Kasumi-1 (cell line): ENCODE data around the gene SGCG.

ENCODE experiments used
- DNase-seq, 2 experiments: peaks; one replicate each; lab custom pipeline; 2025; lab: John Stamatoyannopoulos, UW

The SGCG gene

GRCh38 chr13:23330356-23330755 lies 149.6 kb downstream of the SGCG start:
- DNase-seq = no peak

- DNase-seq = no peak
Measured at GRCh38 chr13:23339225-23339624, 158.4 kb downstream of the SGCG start.

- DNase-seq = no peak
Measured at GRCh38 chr13:23344931-23345595, 164.3 kb downstream of the SGCG start.

- no peak for DNase-seq
Measured at GRCh38 chr13:23347601-23348000, 166.8 kb downstream of the SGCG start.

GRCh38 chr13:23348262-23349127 lies 167.7 kb downstream of the SGCG start:
- DNase-seq = no peak

GRCh38 chr13:23349161-23349897 lies 168.6 kb downstream of the SGCG start:
- no peak for DNase-seq

- DNase-seq = no peak
Measured at GRCh38 chr13:23350009-23350408, 169.2 kb downstream of the SGCG start.

- no peak for DNase-seq
Measured at GRCh38 chr13:23352161-23352560, 171.4 kb downstream of the SGCG start.

GRCh38 chr13:23354520-23354919 lies 173.7 kb downstream of the SGCG start:
- DNase-seq = no peak

- DNase-seq = no peak
Measured at GRCh38 chr13:23356368-23356767, 175.6 kb downstream of the SGCG start.

- no peak for DNase-seq
Measured at GRCh38 chr13:23357349-23357748, 176.6 kb downstream of the SGCG start.

GRCh38 chr13:23359882-23360281 lies 179.1 kb downstream of the SGCG start:
- no peak for DNase-seq

GRCh38 chr13:23365652-23366051 lies 184.9 kb downstream of the SGCG start:
- DNase-seq = no peak

- no peak for DNase-seq
Measured at GRCh38 chr13:23367907-23368306, 187.1 kb downstream of the SGCG start.

GRCh38 chr13:23372264-23372906 lies 191.6 kb downstream of the SGCG start:
- no peak for DNase-seq
